GM21723 (cell line): ENCODE measurements around the gene GPR15.
"Not testable (repeated sequence)": the region's sequence is repeated elsewhere in the genome, so short reads cannot be mapped to it uniquely, and the experiment has no call there.

ENCODE experiments used
- ATAC-seq: cut with Tn5 transposase; IDR thresholded peaks from one replicate; pipeline ENCODE4 v1.9.1; 2021; ENCODE audit warnings: mild to moderate bottlenecking, moderate library complexity; ENCODE audit not compliant: unreplicated experiment

Gene GPR15

GRCh38 chr3:98556164-98557130, 24.7 kb downstream of the GPR15 start:
- ATAC-seq = peak; percentile 76

DNA sequence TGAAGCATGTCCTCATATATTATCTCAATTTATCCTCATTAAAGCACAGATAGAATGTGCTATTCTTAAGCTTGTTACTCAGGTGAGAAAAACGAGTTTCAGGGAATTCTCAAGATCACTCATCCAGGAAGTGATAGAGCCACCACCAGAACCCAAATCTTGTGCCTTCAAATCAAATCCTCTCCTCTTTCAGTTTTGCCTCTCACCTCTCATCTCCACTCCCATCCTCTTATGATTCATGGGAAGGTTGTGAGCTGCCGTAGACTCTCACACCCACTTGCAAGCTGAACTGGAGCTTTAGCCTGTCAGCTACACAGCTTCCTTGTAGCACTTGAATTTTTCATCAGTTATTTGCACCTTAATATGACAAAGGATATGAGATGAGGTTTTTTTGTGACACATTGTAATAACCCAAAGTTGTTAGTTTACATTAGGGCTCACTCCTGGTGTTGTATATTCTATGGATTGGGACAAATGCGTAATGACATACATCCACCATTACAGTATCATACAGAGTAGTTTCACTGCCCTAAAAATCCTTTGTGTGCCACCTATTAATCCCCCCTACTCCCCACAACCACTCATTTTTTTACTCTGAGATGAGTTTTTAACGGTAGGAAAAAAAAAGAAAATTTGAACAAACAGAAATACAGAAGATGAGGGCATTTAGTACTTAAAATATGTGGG, 25.7 kb downstream of the GPR15 start:
- peak; percentile 19 for ATAC-seq

DNA sequence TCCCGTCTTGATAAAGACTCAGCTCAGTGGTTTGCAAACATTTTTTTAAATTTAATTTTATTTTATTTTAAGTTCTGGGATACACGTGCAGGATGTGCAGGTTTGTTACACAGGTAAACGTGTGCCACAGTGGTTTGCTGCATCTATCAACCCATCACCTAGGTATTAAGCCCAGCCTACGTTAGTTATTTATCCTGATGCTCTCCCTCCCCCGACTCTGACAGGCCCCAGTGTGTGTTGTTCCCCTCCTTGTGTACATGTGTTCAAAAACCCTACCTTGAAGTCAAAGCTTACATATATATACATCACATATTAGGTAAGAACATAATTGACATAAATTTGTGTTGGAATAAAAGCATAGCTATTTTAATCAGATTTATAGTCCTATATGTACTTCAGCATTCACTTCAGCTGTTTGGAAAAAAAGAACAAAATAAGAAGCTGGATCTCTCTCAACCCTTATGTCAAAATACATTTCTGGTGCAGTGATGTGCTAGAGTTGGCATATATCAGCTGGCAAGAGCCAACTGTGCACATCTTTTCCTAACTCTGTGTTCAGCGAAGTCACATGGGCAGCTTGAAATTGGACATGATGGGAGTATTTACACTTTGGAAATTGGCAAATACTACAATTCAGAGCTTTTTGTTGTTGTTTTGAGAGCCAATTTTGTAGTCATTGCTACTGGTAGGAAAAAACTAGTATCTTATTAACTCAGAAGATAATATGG, 26.5 kb downstream of the GPR15 start:
- ATAC-seq = no peak

DNA sequence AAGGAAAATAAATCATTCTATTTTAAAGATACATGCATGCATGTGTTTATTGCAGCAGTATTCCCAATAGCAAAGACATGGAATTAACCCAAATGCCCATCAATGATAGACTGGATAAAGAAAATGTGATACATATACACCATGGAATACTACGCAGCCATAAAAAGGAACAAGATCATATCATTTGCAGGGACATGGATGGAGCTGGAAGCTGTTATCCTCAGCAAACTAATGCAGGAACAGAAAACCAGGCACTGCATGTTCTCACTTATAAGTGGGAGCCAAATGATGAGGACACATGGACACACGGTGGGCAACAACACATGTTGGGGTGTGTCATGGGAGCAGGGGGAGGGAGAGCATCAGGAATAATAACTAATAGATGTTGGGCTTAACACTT, 28.0 kb downstream of the GPR15 start:
- ATAC-seq = not testable (repeated sequence)

DNA sequence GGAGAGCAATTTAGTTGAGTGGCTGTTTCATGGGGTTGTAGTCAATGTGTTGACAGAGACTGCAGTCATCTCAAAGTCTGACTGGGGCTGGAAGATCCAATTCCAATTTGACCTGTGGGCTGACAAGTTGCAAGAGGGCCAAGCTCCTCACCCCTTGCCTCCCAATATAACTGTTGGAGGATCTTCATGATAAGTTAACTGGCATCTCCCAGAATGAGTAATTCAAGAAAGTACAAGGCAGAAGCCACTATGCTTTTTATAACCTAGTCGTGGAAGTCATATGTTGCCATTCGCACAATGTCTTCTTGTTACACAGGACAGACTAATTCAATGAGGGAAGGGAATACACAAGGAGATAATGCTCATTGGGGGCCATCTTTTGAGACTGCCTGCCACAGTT, 29.1 kb downstream of the GPR15 start:
- ATAC-seq = no peak

DNA sequence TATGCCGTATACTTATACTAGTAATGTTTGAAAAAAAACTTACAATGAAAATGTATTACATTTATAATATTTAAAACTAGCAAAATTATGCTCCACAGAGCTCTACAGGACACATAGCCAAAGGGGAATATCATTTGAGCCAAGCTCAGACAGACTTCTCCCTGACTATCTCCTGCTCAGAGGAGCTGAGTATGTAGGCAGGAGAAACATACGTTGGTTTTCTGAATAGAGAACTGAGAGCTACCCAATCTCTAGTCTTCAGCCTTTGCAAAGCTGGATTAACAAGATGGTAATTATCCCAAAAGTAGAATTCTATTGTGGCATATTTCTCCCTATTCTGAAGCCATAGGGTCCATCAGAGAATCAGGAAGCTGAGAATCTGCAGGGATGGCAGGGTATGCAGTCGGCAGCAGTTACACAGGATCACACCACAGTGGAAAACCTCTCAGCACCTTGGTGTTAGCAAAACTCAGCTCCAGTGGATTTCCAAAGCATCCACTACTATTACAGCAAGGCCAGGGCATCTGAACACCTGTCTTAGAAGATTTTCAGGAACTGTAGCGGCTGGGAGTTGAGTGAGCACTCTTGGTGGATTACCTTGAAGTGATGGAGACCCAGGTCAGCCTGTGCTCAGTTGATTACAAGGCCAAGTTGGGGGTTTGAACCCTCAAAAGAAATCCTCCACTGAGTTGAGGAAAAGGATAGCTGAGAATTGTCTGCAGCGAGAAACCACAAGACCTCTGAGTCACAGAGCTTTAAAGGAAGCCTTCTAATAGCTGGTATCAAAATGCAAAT, 30.1 kb downstream of the GPR15 start:
- ATAC-seq = no peak

DNA sequence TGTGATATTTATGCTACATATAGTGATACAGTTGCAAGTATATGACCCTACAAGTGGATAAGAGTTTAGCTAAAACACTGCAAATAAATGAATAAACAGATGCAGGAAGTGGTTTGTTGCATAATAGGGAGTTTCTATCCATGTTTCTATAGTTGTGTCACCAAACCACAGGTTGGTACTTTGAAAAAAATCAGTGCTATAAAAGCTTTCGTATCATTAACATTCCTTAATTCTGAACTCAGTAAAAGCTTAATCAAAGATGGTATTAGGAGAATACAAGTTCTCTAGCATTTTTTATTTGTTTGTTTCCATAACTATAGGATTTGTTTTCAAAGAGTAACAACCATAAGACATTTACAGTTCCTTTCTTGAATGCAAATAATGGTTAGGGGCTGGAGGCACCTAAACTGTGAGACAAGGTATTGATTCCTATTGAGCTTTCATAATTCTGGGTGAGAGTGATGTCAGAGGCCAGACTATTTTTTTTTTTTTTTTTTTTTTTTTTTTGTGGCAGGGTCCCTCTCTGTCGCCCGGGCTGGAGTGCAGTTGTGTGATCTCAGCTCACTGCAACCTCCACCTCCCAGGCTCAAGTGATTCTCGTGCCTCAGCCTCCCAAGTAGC, 32.0 kb downstream of the GPR15 start:
- ATAC-seq = peak; percentile 62

DNA sequence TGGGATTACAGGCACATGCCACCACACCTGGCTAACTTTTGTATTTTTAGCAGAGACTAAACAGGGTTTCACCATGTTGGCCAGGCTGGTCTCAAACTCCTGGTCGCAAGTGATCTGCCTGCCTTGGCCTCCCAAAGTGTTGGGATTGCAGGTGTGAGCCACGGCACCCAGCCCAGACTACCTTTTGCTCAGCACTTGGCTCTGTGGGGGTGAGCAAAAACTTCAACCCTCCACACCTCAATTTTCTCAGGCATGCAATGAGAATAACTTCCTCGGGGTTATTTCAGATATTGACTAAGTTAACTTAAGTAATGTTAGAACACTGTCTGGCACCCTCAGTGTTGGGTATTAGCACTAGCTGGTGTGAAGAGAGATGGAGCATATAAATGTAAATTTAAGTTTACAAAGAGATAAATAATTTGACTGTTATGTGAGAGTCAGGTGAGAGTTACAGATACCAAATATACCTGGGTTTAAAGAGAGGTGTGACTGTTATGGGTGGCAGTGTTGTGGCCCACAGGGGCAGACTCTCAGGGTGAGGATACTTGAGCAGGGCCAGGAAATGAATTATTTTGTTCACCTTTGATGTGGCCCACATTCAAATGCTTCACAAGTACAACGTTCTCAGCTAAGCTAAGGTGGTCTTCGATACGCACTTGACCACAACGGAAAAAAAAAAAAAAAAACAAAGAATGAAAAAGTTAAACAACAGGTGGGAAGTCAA, 32.7 kb downstream of the GPR15 start:
- ATAC-seq = peak; percentile 13

- ATAC-seq = no peak
Measured at GRCh38 chr3:98565237-98565643, 33.5 kb downstream of the GPR15 start.

GRCh38 chr3:98565843-98566242, 34.1 kb downstream of the GPR15 start:
- no peak for ATAC-seq

- no peak for ATAC-seq
Measured at GRCh38 chr3:98567666-98568270, 36.0 kb downstream of the GPR15 start.

DNA sequence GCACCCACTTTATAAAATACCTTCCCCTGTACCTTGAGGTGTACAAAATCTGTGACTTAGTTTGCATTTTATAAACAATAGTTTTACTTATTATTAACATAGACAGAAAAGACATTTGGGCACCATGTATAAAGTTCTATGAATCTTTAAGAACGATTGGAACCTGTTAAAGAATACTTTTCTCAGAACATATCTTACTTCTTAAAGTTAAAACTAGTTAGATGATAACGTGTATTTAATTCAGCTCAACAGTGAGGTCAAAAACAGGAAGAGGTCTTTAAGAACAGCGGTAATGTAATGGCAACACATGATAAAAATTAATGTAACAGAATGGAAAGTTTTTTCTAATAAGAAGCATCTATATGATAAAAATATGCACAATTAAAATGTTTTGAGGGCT, 36.6 kb downstream of the GPR15 start:
- no peak for ATAC-seq

GRCh38 chr3:98573181-98573728, 41.5 kb downstream of the GPR15 start:
- peak; percentile 72 for ATAC-seq

DNA sequence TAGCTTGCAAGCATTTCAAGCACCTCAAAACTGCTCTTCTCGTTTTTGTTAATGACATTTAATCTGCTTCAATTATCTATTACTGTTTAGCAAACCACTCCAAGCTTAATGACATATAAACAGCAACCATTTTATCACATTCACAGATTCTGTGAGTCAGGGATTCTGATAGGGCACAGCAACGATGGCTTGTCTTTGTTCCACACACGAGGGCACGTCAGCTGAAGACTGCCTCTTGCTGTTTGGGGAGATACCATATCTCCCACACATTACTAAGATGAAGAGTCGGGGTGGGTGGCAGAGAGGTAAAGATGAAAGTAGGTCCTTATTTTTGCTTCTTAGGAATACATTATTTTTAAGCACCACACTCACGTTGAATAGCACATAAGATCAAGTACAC, 42.4 kb downstream of the GPR15 start:
- ATAC-seq = no peak

DNA sequence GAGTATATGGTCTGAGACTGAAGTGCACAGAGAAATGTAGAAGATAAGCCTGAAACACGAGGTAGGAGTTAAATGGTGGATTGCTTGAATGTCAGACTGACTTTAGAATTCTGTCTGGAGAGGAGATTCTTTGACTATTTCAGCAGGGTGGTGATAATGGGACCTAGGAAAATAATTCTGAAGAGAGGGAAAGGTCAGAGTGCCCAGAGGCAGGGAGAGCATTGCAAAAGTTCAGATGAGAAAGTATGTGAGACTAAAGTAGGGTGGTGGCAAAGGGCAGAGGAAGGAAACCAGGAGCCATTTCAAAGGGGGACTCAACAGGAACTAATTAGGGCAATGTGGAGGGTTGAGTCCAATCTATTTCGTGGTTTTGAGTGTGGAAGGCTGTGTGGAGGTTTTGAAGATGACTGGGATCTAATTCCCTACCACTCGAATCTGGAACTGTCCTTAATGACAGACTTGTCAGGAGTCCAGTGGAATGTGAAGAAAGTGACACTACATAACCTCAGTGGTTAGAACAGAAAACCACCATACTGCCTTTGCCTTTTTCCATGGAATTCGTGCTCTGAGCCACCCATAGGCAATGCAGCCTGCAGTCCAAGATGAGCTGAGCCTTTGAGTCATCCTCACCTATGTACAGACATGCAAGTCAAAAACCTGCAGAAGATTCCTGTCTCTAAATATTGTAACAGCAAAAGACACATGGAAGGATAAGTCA, 45.6 kb downstream of the GPR15 start:
- no peak for ATAC-seq

DNA sequence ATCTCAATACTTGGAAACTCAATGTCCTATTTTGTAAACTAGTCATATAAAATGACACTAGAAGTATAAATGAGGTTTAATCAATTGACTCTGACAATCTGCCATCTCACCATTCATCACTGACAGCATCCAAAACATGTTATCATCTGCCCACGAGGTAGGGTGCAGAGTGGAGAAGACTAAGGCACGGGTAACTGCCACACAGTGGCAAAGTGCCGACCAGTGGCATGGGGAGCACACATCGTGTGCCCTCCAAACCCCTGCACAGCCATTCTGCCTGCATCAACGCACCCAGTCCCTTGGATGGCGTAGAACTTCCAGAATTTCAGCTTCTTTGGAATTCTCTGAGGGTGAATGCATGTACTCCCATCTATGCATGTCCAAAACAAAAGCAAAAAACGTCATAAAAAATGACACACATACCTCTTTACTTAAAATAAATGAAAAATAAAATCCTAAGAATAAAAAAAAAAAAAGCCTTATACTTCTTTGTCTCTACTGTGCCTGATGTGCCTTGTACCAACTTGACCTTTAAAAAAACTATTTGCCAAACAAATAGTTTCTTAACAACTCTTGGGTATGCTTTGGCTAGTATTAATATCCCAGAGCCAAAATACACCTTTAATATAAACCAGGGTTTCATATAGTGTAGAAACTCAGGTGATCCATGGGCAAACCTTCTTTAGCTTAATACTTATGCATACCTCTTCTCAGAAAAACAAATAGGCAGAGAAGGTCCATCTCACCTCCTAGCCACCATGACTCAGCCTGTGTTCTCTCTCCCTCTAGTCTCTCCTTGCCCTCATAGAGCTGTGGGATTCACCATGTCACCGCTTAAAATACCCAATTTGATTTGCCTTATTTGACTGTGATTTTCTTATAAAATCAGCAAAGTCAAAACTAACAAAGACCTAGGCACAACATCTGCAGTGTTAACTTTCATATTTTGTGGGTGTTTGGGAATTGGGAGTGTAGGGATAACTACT, 48.9 kb downstream of the GPR15 start:
- no peak for ATAC-seq

DNA sequence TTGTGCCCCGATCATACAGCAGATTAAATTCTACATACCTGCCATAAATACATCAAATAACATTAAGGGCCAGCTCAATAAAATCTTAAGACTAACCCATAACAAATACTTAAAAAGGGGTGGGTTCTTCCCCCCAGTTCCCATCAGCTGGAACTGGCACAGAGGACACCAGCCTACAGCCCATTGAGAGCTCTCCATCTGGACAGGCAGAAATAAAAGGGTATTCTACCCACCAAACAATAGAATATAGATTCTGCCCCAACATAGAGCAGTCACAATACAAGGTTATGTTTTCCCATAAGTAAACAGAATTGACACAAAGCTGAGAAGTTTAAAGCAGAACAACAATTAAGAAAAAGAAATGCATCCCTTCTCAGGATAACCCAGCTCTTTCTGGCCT, 49.7 kb downstream of the GPR15 start:
- ATAC-seq = no peak
